Astrocyte of the spinal cord (primary cell): ENCODE data around the gene PLD2.

ENCODE experiments used
- DNase-seq: peaks from one replicate; pipeline ENCODE4 v3.0.0; 2011; ENCODE audit warnings: low read depth, low spot score
- H3K4me3 ChIP-seq: 2 replicates; pipeline ENCODE4 v1.5.1; 2011; ENCODE audit warnings: low read depth, mild to moderate bottlenecking, low read length, moderate library complexity
- in situ Hi-C: cut with HindIII; loops from 2 replicates; pipeline ENCODE4 v1.10.0; 2017; ENCODE audit warnings: low sequenced_read_pairs
- TF ChIP-seq, protein P1 (sequence below): IDR thresholded peaks from 2 replicates; pipeline ENCODE4 v1.5.1; 2012; ENCODE audit warnings: low read depth, mild to moderate bottlenecking, low read length, inconsistent platforms

The PLD2 gene

DNA sequence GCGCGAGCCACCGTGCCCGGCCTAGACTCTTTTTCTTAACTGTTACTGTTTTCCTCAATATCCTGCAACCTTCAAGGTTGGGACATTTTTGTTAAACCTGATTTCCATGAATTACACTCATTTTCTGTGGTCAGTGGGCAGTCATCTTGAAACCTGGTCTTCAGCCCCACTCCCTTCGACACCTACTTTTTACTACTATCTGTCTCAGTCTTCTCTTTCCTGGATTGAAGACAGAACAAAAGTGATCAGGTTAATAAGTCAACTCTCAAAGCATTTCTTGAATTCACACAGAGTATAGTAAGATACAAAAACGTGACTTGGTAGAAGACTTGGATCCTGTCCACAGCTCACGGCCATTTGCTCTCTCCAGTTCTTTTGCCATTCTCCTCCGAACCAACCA is 32.3 kb downstream of the PLD2 start:
- no peak overlapping the region for H3K4me3 ChIP-seq
- TF ChIP-seq, protein P1, sequence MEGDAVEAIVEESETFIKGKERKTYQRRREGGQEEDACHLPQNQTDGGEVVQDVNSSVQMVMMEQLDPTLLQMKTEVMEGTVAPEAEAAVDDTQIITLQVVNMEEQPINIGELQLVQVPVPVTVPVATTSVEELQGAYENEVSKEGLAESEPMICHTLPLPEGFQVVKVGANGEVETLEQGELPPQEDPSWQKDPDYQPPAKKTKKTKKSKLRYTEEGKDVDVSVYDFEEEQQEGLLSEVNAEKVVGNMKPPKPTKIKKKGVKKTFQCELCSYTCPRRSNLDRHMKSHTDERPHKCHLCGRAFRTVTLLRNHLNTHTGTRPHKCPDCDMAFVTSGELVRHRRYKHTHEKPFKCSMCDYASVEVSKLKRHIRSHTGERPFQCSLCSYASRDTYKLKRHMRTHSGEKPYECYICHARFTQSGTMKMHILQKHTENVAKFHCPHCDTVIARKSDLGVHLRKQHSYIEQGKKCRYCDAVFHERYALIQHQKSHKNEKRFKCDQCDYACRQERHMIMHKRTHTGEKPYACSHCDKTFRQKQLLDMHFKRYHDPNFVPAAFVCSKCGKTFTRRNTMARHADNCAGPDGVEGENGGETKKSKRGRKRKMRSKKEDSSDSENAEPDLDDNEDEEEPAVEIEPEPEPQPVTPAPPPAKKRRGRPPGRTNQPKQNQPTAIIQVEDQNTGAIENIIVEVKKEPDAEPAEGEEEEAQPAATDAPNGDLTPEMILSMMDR, result no peak
- in situ Hi-C loops, result no loop called here
- DNase-seq, result no peak

DNA sequence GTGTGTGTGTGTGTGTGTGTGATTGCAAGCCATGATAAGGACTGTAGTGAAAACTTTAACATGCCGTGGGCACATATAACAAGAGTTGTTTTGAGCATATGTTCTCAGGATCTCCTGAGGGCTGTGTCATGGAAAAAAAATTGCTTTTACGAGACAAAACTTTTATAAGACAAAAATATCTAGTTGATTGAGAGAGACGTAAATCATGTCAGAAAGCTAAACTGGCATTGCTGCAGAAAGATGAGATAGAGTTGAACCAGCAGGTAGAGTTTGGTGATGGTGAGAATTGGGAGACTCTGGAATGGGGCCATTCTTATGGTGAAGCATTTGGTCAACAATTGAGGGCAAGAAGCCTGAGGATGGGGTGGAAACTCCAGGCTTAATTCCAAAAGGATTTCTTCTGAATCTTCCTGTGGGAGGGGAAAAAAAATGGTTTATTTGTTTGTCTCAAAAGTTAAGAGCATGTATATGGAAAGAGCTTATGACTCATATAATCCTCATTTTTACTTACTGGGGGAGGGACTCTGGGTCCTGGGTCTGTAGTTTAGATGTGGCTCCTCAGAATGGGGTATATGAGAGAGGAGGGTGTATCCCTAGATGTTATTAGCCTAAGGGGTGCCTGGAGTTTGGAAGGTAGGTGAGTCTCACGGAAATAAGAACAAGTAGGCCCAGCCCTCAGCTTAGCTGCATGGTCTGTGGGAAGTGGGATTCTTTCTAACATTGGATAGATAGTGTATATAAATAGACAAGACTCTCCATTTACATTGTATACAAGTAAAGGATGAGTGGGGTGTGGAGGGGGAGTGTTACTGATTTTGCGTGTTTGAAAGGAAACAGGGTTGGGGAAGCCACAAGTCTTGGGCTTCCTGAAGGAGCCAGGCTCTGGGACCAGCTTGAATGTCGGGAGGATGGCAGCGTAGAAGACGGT is 33.3 kb downstream of the PLD2 start:
- TF ChIP-seq, protein P1, result no peak
- in situ Hi-C loops, result no loop called here
- DNase-seq, result no peak
- no peak overlapping the region for H3K4me3 ChIP-seq

DNA sequence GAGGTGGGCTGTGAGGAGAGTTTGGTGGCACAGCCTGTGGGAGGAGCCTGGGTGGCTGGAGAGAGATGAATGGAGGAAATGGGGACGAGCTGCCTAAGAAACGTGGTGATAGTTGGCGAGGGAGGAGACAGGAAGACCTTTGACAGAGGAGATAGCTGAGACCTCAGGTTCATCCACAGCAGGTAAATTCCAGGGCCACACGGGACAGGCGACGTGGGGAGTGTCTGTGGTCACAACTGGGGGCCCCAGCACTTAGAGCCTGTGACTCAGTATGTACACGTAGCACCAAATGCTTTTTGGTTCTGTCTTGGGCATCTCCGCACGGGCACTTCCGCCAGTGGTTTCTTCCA is 33.9 kb downstream of the PLD2 start:
- no peak overlapping the region for H3K4me3 ChIP-seq
- DNase-seq, result no peak
- in situ Hi-C loops, result no loop called here
- TF ChIP-seq, protein P1, result no peak

DNA sequence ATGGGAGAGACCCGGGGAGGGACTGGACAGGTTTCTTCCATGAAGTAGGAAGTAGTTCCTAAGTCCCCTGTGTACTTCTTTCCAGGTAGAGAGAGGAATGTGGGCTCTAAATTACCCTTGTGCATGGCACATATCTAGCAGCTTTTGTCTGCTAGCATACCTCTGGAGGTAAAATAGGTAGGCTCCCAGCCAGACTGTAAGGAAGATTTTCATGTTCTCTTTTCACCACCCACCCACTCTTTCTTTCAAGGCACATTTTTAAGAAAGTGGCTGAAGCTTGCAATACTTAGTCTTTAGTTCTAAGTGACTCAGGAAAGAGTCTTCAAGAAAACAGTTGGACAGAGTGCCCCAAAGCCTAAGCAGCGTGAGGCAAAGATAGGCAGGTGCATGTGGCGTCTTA is 35.4 kb downstream of the PLD2 start:
- no peak overlapping the region for H3K4me3 ChIP-seq
- in situ Hi-C loops, result no loop called here
- DNase-seq, result no peak
- TF ChIP-seq, protein P1, result no peak

DNA sequence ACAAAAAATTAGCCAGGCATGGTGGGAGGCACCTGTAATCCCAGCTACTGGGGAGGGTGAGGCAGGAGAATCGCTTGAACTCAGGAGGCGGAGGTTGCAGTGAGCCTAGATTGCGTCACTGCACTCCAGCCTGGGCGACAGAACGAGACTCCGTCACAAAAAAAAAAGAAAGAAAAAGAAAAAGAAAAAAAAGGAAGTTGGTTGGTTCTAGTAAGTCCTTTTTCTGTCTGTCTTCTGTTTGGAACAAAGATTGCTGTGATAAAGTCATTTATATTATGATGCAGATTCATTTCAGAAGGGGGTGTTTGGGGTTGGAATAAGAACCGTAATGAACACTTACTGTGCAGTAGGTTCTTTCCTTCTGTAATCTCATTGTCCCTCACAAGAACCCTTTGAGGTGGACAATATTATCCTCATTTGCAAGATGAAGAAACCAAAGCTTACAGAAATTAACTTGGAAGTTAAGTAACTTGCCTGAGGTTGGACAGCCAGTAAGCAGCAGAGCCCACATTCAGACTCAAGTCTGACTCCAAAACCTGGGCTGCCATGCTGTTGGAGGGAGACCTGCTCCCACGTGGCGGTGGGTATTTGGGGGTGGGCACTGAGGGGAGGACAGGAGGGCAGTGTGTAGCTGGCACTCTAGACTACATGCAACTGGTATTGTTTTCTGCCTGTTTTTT is 36.5 kb downstream of the PLD2 start:
- in situ Hi-C loops, result no loop called here
- DNase-seq, result no peak
- TF ChIP-seq, protein P1, result no peak
- H3K4me3 ChIP-seq, result no peak overlapping the region

DNA sequence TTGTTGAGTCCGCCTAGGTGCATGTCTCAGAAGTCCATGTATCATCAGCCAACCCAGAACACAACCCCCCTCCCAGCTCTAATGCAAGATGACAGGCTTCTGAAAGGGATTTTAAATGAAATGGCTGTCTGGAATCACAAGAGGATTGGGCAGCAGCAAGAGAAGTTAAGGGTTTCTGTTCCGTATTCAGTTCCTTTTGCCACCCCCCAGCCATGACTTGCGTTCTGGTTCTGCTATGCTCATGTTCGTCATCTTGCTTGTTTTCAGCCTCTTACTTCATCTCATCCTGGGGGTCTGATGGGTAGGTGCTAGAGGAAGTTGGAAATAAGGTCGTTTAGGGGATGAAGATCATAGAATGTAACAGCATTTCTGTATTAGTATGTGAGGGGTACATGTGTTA is 38.2 kb downstream of the PLD2 start:
- no peak overlapping the region for H3K4me3 ChIP-seq
- DNase-seq, result no peak
- in situ Hi-C loops, result no loop called here
- TF ChIP-seq, protein P1, result no peak
